Pancreas (tissue), 10 donors: ENCODE results near the gene FARP1. TPM values are rescaled to one million over a fixed set of nuclear protein-coding genes. Genes with fewer than 3 reads are reported as not detected.

ENCODE experiments used
- ATAC-seq, 4 donors: fragments of 200-7000 bp; cut with Tn5 transposase; one replicate each; pipeline versions ENCODE4 v1.8.0 to v1.9.1; 2020; ENCODE audit warnings: mild to moderate bottlenecking in 4 of 4, moderate library complexity in 4 of 4
- DNase-seq, 6 donors: peaks; one replicate each; pipeline ENCODE4 v3.0.0-alpha.2; 2020
- FAIRE-seq: peaks from 2 replicates; lab custom pipeline; 2012; peaks lifted over from hg19 to GRCh38; lab: Jason Lieb, UNC
- H3K27ac ChIP-seq, 4 donors: fragments of 200-600 bp; sonication (generic); 1 replicate in 3 of 4; 2 replicates in 1 of 4; pipeline versions ENCODE4 v1.5.0 to v1.8.0; 2020
- H3K27me3 ChIP-seq, 4 donors: fragments of 200-600 bp; one replicate each; pipeline ENCODE4 v1.8.0; 2021
- H3K36me3 ChIP-seq, 3 donors: fragments of 200-600 bp; sonication (generic) in 1 of 3; one replicate each; pipeline versions ENCODE4 v1.5.0 to v1.8.0; 2020 to 2021
- H3K4me1 ChIP-seq, 3 donors: fragments of 200-600 bp; one replicate each; pipeline ENCODE4 v1.8.0; 2021
- H3K4me3 ChIP-seq, 4 donors: fragments of 200-600 bp; sonication (generic) in 2 of 4; one replicate each; pipeline versions ENCODE4 v1.5.0 to v1.8.0; 2020 to 2021
- H3K9me3 ChIP-seq, 4 donors: fragments of 200-600 bp; one replicate each; pipeline ENCODE4 v1.8.0; 2021
- CTCF ChIP-seq, 4 donors: fragments of 200-600 bp; sonication (generic) in 3 of 4; IDR thresholded peaks; one replicate each; pipeline versions ENCODE4 v1.5.0 to v1.8.0; 2021; ENCODE audit warnings: antibody characterized with exemption in 4 of 4
- WGBS, 2 donors: extraction: QIAGEN DNeasy Blood & Tissue Kit; methylation state at CpG; one replicate each; pipeline ENCODE4 v1.1.7; 2013; 5-methylcytosine and 5-hydroxymethylcytosine counted together
- intact Hi-C, 3 donors: fragments of 100-400 bp; cut with DNase I; formaldehyde crosslinking; loops; one replicate each; pipeline versions ENCODE4 v1.11.1 to v1.14.2; 2022
- polyA plus RNA-seq, 2 donors: library from polyadenylated mRNA; stranded (reverse); fragments of 200-250 nt; gene quantifications; one replicate each; pipeline ENCODE4 v1.2.3, GENCODE V29; 2013
- total RNA-seq, 6 donors: library from RNA; stranded (reverse); fragmentation: NEBNext Ultra II Directional in 4 of 6; extraction: Animal tissue kit (Norgen Biotek cat#: 25700) in 4 of 6; gene quantifications; one replicate each; pipeline versions ENCODE4 v1.2.1 to v1.2.4, GENCODE V29; 2021 to 2023
- donor health status: healthy with polysubstance abuse.
- donor health status: DM: no; HTN: no; CAD: no; lungs with moderate emphysema.
- donor health status: DM: no; HTN: no; CAD: no.
- donor health status: control.
- donor health status: control.
- donor health status: Bipolar disorder and iron deficiency.
- donor health status: DM: yes; HTN: yes; CAD: no.
- donor health status: DM: no; HTN: no; CAD: no.
- donor health status: DM: no; HTN: no; CAD: no.
- donor health status: DM: yes; HTN: yes; CAD: no.

Gene FARP1
- total and polyA plus RNA-seq, 8 donors, result 30.8 to 95.1 (median 56.0) TPM

- ATAC-seq, result peak in 2 of 4 donors; percentile 60 to 68
- Histone ChIP-seq H3K9me3 (no peaks in the 10 kb centered on the region), H3K4me3 (no peak overlapping the region), H3K4me1 (no peaks in the 10 kb centered on the region), H3K27ac (no peak overlapping the region), H3K36me3 (peaks cover 0 to 38% (median 0%) of the 10 kb centered on the region in 3 donors), H3K27me3 (no peaks in the 10 kb centered on the region)
- intact Hi-C loops, result no loop called here
- DNase-seq, result no peak
- TF ChIP-seq CTCF (IDR thresholded peaks at IDR 0.05), result no peak
- 91 to 94% methylated on average over 1 of the region's 1 CpG for whole genome bisulfite sequencing, 2 donors
- no peak for FAIRE-seq
These were observed 254.3 kb downstream of the FARP1 start for GRCh38 chr13:98397221-98397620.

- WGBS, 2 donors, result 86 to 88% methylated on average over 7 of the region's 7 CpGs
- DNase-seq, result no peak
- no peaks in the 10 kb centered on the region for H3K27me3 ChIP-seq
- no peak overlapping the region for H3K4me3 ChIP-seq
- ATAC-seq, result no peak
- H3K4me1 ChIP-seq, result no peaks in the 10 kb centered on the region
- no peak for TF ChIP-seq CTCF (IDR thresholded peaks at IDR 0.05)
- H3K36me3 ChIP-seq, result peaks cover 0 to 31% (median 0%) of the 10 kb centered on the region in 3 donors
- intact Hi-C loops, result no loop called here
- no peak overlapping the region for H3K27ac ChIP-seq
- H3K9me3 ChIP-seq, result no peaks in the 10 kb centered on the region
- no peak for FAIRE-seq
These were observed 255.0 kb downstream of the FARP1 start for GRCh38 chr13:98397861-98398260.

- Histone ChIP-seq H3K27ac (no peak overlapping the region), H3K36me3 (peaks cover 0 to 26% (median 0%) of the 10 kb centered on the region in 3 donors), H3K27me3 (no peaks in the 10 kb centered on the region), H3K4me1 (no peaks in the 10 kb centered on the region), H3K9me3 (no peaks in the 10 kb centered on the region), H3K4me3 (no peak overlapping the region)
- 85 to 87% methylated on average over 5 of the region's 5 CpGs for WGBS, 2 donors
- ATAC-seq (no peak), DNase-seq (no peak), FAIRE-seq (no peak)
- no peak for TF ChIP-seq CTCF (IDR thresholded peaks at IDR 0.05)
- intact Hi-C loops, result no loop called here
These were observed 255.7 kb downstream of the FARP1 start for GRCh38 chr13:98398581-98398980.

- WGBS, 2 donors, result 74 to 79% methylated on average over 4 of the region's 4 CpGs
- no peak overlapping the region for H3K27ac ChIP-seq
These were observed 256.9 kb downstream of the FARP1 start for GRCh38 chr13:98399756-98400155.

More at GRCh38 chr13:98399756-98400155, 256.9 kb downstream of the FARP1 start:
- ATAC-seq, result no peak
- FAIRE-seq, result no peak
- no peak for TF ChIP-seq CTCF (IDR thresholded peaks at IDR 0.05)
- Histone ChIP-seq H3K36me3 (peaks cover 0 to 14% (median 0%) of the 10 kb centered on the region in 3 donors), H3K27me3 (no peaks in the 10 kb centered on the region), H3K4me3 (no peak overlapping the region), H3K4me1 (peaks cover 0 to 3% (median 2%) of the 10 kb centered on the region in 3 donors), H3K9me3 (no peaks in the 10 kb centered on the region)
- intact Hi-C loops, result no loop called here
- DNase-seq, result no peak
